Hematopoietic multipotent progenitor cell treated with erythropoietin and hydrocortisone succinate and interleukin-3 and kit ligand, for 15 days (in vitro differentiated cells): Measurements from ENCODE around the gene RGS1.

Source experiments
- DNase-seq: peaks from one replicate; pipeline ENCODE4 v3.0.0-alpha.2; 2015; ENCODE audit warnings: low spot score

The RGS1 gene

DNA sequence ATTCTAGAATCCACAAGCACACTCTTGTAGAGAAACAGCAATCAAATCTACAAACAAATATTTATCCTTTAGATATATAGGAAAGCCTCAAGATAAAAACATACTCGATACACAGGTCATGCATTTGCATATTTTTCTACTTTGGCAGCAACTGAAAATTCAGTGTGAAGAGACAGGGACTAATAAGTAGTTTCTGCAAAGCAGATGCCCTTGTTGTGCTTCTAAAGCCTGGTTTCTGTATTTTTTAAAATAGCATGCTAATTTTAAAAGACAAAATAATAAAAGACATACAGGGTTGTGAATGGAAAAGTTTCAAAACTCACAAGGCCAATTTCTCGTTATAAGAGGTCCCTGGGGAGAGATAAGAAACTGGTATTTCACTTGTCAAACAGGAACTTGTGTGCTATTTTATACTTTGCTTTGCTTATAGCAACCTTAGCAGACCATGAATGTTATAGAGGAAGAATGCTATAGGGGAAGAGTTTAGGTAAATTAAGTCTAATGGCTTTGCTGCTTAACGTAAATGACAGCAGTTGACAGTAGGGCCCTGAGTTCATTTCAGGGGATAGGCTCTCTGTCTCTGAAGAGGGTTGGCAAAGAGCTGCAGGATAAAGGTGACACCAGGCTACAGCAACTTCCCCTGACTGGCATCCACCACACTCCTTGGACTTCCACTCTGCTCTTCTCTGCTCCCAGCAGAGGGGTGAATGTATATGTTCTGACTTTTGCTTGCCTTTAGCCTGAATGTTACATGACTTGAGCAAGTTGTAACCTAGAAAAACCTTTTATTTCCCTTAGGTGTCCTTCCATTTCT is 51.0 kb downstream of the RGS1 start:
- no peak for DNase-seq

GRCh38 chr1:192627901-192628300 is 52.3 kb downstream of the RGS1 start:
- DNase-seq, result no peak

DNA sequence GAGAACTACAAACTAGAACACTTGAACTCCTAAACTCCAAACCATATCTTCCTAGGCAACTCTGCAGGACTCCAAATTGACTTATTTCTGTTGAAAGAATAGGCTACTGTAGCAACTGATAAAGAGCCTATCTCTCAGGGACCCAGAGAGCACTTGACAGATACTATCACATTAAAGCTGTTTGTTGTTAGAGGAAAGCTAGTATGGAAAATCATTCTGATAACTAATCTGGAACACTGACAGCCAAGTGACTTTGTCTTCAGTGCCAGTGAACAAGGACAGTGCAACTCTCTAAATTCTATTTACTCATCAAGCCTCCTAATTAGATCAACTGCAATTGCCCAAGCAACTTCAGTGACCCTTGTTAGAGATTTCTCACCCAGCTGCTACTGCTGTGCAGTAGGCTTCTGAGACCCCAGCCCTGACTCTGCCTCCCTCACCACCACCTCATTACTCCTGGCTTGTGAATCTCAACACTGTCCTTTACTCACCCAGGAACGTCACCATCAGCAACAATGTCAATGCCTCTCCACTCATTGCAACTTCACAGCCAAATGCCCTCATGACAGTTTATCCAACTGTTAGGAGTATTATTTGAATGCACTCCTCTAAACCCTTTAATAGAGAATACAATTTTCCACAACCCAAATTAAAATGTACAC is 53.0 kb downstream of the RGS1 start:
- no peak for DNase-seq

GRCh38 chr1:192629612-192630011 is 54.0 kb downstream of the RGS1 start:
- no peak for DNase-seq
